T-helper 17 cell (primary cell): ENCODE measurements around the gene ZBTB2. TPM values are rescaled to one million over a fixed set of nuclear protein-coding genes. Genes with fewer than 3 reads are reported as not detected.
"Not testable (repeated sequence)": the region's sequence is repeated elsewhere in the genome, so short reads cannot be mapped to it uniquely, and the experiment has no call there.

ENCODE experiments used
- ATAC-seq: fragments of 150-1000 bp; cut with Tn5 transposase; 2 replicates; pipeline ENCODE4 v1.10.0; 2021; ENCODE audit warnings: mild to moderate bottlenecking, moderate library complexity
- DNase-seq, 3 donors: peaks; one replicate each; pipeline versions ENCODE4 v3.0.0 to v3.0.0-alpha.2; 2020 to 2021
- H3K9me3 ChIP-seq: one replicate; pipeline ENCODE4 v1.7.0; 2013; ENCODE audit warnings: low read length, mild to moderate bottlenecking; ENCODE audit not compliant: control insufficient read depth, poor library complexity, severe bottlenecking
- H3K27ac Mint-ChIP-seq: one replicate; pipeline ENCODE4 v1.8.0; 2022; ENCODE audit warnings: mild to moderate bottlenecking, moderate library complexity, mixed read lengths
- H3K27me3 Mint-ChIP-seq: one replicate; pipeline ENCODE4 v1.8.0; 2022; ENCODE audit warnings: mixed read lengths
- H3K36me3 Mint-ChIP-seq: one replicate; pipeline ENCODE4 v1.8.0; 2022; ENCODE audit warnings: low read depth, mixed read lengths
- H3K4me1 Mint-ChIP-seq: one replicate; pipeline ENCODE4 v1.8.0; 2022; ENCODE audit warnings: mild to moderate bottlenecking, mixed read lengths
- H3K4me3 Mint-ChIP-seq: one replicate; pipeline ENCODE4 v1.8.0; 2022; ENCODE audit warnings: mild to moderate bottlenecking, moderate library complexity, mixed read lengths
- total RNA-seq, 4 donors: library from RNA in 2 of 4; stranded (reverse) in 2 of 4; gene quantifications; one replicate each; pipeline ENCODE4 v1.2.3 and lab custom pipeline; 2022 to 2026

The ZBTB2 gene
- total RNA-seq, 2 donors from 2014 or later: 23.5 to 29.2 TPM

DNA sequence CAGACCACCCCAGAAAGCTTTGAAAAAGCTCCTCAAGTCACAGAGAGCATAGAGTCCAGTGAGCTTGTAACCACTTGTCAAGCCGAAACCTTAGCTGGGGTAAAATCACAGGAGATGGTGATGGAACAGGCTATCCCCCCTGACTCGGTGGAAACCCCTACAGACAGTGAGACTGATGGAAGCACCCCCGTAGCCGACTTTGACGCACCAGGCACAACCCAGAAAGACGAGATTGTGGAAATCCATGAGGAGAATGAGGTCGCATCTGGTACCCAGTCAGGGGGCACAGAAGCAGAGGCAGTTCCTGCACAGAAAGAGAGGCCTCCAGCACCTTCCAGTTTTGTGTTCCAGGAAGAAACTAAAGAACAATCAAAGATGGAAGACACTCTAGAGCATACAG lies 39.6 kb downstream of the ZBTB2 start:
- no peak overlapping the region for H3K27ac Mint-ChIP-seq
- ATAC-seq (no peak), DNase-seq (no peak)
- peaks cover 10% of the 10 kb centered on the region for H3K36me3 Mint-ChIP-seq
- no peak overlapping the region for H3K4me3 Mint-ChIP-seq
- H3K4me1 Mint-ChIP-seq: peaks cover 8% of the 10 kb centered on the region
- peaks cover 12% of the 10 kb centered on the region for H3K27me3 Mint-ChIP-seq
- H3K9me3 ChIP-seq: no peaks in the 10 kb centered on the region

DNA sequence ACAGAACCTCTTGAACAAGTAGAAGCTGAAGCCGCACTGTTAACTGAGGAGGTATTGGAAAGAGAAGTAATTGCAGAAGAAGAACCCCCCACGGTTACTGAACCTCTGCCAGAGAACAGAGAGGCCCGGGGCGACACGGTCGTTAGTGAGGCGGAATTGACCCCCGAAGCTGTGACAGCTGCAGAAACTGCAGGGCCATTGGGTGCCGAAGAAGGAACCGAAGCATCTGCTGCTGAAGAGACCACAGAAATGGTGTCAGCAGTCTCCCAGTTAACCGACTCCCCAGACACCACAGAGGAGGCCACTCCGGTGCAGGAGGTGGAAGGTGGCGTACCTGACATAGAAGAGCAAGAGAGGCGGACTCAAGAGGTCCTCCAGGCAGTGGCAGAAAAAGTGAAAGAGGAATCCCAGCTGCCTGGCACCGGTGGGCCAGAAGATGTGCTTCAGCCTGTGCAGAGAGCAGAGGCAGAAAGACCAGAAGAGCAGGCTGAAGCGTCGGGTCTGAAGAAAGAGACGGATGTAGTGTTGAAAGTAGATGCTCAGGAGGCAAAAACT lies 40.1 kb downstream of the ZBTB2 start:
- DNase-seq (no peak), ATAC-seq (no peak)
- H3K9me3 ChIP-seq: no peaks in the 10 kb centered on the region
- H3K4me3 Mint-ChIP-seq: no peak overlapping the region
- H3K4me1 Mint-ChIP-seq: peaks cover 8% of the 10 kb centered on the region
- H3K27ac Mint-ChIP-seq: no peak overlapping the region
- peaks cover 10% of the 10 kb centered on the region for H3K36me3 Mint-ChIP-seq
- peaks cover 12% of the 10 kb centered on the region for H3K27me3 Mint-ChIP-seq

DNA sequence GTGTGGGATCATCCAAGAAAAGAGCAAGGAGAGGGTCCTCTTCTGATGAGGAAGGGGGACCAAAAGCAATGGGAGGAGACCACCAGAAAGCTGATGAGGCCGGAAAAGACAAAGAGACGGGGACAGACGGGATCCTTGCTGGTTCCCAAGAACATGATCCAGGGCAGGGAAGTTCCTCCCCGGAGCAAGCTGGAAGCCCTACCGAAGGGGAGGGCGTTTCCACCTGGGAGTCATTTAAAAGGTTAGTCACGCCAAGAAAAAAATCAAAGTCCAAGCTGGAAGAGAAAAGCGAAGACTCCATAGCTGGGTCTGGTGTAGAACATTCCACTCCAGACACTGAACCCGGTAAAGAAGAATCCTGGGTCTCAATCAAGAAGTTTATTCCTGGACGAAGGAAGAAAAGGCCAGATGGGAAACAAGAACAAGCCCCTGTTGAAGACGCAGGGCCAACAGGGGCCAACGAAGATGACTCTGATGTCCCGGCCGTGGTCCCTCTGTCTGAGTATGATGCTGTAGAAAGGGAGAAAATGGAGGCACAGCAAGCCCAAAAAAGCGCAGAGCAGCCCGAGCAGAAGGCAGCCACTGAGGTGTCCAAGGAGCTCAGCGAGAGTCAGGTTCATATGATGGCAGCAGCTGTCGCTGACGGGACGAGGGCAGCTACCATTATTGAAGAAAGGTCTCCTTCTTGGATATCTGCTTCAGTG lies 40.8 kb downstream of the ZBTB2 start:
- no peaks in the 10 kb centered on the region for H3K9me3 ChIP-seq
- Mint-ChIP-seq H3K36me3 (peaks cover 10% of the 10 kb centered on the region), H3K4me1 (peaks cover 11% of the 10 kb centered on the region), H3K27ac (no peak overlapping the region), H3K27me3 (peaks cover 12% of the 10 kb centered on the region), H3K4me3 (no peak overlapping the region)
- DNase-seq: no peak
- no peak for ATAC-seq

DNA sequence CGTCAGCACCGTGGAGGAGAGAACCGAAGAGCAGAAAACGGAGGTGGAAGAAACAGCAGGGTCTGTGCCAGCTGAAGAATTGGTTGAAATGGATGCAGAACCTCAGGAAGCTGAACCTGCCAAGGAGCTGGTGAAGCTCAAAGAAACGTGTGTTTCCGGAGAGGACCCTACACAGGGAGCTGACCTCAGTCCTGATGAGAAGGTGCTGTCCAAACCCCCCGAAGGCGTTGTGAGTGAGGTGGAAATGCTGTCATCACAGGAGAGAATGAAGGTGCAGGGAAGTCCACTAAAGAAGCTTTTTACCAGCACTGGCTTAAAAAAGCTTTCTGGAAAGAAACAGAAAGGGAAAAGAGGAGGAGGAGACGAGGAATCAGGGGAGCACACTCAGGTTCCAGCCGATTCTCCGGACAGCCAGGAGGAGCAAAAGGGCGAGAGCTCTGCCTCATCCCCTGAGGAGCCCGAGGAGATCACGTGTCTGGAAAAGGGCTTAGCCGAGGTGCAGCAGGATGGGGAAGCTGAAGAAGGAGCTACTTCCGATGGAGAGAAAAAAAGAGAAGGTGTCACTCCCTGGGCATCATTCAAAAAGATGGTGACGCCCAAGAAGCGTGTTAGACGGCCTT lies 41.6 kb downstream of the ZBTB2 start:
- Mint-ChIP-seq H3K4me1 (peaks cover 11% of the 10 kb centered on the region), H3K36me3 (peaks cover 10% of the 10 kb centered on the region), H3K27ac (no peak overlapping the region), H3K27me3 (peaks cover 12% of the 10 kb centered on the region), H3K4me3 (no peak overlapping the region)
- DNase-seq (no peak), ATAC-seq (no peak)
- H3K9me3 ChIP-seq: no peaks in the 10 kb centered on the region

DNA sequence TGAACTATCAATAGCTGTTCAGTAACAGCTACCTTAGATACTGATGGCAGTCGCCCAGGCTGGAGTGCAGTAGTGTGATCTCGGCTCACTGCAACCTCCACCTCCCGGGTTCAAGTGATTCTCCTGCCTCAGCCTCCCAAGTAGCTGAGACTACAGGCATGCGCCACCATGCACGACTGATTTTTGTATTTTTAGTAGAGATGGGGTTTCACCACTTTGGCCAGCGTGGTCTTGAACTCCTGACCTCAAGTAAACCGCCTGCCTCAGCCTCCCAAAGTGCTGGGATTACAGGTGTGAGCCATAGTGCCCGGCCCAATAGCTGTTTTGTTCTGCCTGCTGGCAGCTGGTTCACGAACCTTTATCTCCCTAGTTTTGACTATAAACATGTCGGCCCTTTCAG lies 48.6 kb downstream of the ZBTB2 start:
- H3K4me1 Mint-ChIP-seq, H3K9me3 ChIP-seq, DNase-seq, ATAC-seq, H3K36me3 Mint-ChIP-seq, H3K27ac Mint-ChIP-seq, H3K4me3 Mint-ChIP-seq: not testable (repeated sequence)
- peaks cover 17% of the 10 kb centered on the region for H3K27me3 Mint-ChIP-seq

DNA sequence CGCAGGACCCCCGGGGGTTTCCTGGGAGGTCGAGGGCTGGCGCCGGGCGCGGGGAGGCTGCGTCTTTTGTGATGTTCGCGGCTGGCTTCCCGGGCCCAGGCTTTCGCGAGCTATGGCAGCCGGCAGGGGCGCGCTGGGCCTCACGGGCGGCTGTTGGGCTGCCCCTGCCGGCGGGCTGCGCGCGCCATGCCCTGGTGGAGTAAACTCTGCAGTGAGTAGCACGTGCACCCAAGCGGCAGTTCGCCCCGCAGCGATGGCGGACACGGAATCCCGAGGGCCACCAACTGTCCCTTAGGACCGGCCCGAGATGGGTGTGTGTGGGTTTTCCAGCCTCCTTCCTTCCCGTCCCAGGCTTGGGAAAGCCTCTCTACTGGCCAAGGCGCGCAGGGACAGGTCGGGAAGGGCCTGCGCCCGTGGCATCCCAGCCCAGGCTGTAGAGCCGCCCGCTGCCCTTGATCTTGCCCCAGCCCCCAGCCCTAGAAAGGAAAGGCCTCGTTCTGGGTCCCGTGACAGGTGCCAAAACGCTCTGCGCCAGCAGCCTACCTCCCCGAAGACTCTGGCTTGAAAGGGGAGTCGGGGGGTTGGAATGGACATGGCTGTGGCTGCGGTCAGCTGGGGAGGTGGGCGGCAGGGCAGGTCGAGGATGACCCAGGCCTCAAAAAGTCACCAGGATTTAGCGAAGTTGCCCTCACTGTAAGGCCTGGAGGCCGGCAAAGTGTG lies 49.7 kb downstream of the ZBTB2 start:
- no peaks in the 10 kb centered on the region for H3K36me3 Mint-ChIP-seq
- H3K9me3 ChIP-seq: no peaks in the 10 kb centered on the region
- no peak for ATAC-seq
- no peak overlapping the region for H3K27ac Mint-ChIP-seq
- H3K4me1 Mint-ChIP-seq: peaks cover 6% of the 10 kb centered on the region
- peaks cover 11% of the 10 kb centered on the region for H3K27me3 Mint-ChIP-seq
- DNase-seq: no peak
- H3K4me3 Mint-ChIP-seq: no peak overlapping the region

DNA sequence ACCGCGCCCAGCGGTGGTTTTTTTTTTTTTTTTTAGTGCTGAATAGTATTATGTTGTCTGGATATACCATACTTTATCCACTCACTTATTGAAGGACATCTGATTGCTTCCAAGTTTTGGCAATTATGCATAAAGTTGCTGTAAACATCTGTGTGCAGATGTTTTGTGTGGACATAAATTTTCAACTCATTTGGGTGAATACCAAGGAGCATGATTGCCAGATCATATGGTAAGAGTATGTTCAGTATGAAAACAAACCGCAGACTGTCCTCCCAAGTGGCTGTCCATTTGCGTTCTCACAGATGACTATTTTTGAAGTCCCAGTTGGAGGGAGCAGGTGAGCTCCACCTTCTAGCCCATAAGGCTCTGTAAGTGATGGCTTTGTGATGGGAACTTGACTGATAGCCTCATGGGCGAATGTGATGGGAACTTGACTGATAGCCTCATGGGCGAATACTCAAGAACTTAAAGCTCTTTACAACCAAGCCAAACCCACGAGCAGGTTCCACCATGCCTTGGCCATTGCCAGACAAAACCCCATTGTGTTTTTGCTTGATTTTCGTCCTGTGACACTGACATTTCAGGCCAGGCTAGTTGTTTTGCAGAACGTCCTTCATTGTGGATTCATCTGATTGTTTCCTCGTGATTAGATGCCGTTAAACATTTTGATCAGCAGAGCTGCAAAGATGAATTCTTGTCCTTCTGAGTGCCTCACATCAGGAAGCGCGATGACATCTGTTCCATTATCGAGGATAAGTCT lies 51.0 kb downstream of the ZBTB2 start:
- H3K9me3 ChIP-seq: no peaks in the 10 kb centered on the region
- DNase-seq (no peak), ATAC-seq (no peak)
- H3K4me1 Mint-ChIP-seq: peaks cover 3% of the 10 kb centered on the region
- H3K27ac Mint-ChIP-seq: no peak overlapping the region
- H3K27me3 Mint-ChIP-seq: peaks cover 11% of the 10 kb centered on the region
- H3K4me3 Mint-ChIP-seq: no peak overlapping the region
- no peaks in the 10 kb centered on the region for H3K36me3 Mint-ChIP-seq

DNA sequence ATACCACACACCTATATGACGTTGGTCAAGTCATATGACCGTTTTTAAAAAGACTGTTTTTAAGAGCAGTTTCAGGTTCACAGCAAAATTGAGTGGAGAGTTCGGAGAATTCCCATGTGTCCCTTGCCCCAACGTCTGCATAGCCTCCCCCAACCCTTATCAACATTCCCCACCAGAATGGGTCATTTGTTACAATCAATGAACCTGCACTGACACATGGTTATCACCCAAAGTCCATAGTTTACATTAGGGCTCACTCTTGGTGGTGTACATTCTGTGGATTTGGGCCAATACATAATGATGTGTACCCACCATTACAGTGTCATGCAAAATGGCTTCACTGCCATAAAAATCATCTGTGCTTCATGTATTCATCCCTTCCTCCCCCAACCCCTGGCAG lies 52.0 kb downstream of the ZBTB2 start:
- Mint-ChIP-seq H3K27me3 (peaks cover 11% of the 10 kb centered on the region), H3K4me3 (no peak overlapping the region), H3K36me3 (no peaks in the 10 kb centered on the region), H3K27ac (no peak overlapping the region), H3K4me1 (peaks cover 6% of the 10 kb centered on the region)
- no peaks in the 10 kb centered on the region for H3K9me3 ChIP-seq
- ATAC-seq (no peak), DNase-seq (no peak)

DNA sequence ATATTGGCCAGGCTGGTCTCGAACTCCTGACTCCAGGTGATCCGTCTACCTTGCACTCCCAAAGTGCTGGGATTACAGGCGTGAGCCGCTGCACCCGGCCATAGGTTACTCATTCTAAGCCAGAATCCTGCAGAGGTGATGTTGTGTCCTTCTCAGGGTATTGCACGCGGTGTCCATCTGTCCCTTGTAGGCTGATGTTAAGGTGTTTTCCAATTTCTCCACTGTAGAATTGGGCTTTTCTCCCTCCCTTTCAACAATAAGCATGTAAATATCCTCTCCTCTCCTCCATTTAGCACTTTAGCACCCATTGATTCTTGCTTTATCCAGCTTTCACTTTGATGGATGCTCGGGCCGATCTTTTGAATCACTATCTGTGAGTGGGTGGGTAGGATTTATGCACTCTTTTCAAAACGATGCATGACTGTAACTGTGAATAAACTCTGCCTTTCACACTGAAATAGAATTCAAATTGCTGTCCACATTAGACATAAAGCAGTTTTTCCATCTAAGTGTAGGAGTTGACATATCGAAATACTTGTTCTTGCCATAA lies 52.6 kb downstream of the ZBTB2 start:
- ATAC-seq: no peak
- no peak overlapping the region for H3K27ac Mint-ChIP-seq

DNA sequence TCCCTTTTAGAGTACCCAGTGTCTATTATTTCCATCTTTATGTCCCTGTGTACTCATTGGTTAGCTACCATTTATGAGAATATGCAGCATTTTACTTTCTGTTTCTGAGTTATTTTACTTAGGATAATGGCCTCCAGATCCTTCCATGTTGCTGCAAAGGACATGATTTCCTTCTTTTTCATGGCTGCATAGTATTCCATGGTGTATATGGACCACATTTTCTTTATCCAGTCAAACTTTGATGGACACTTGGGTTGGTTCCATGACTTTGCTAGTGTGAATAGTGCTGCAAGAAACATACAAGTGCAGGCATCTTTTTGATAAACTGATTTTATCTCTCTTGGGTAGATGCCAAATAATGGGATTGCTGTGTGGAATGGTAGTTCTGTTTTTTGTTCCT lies 55.4 kb downstream of the ZBTB2 start:
- no peak overlapping the region for H3K27ac Mint-ChIP-seq
- H3K4me1 Mint-ChIP-seq: peaks cover 6% of the 10 kb centered on the region
- peaks cover 25% of the 10 kb centered on the region for H3K27me3 Mint-ChIP-seq

More for the DNA sequence above, 52.6 kb downstream of the ZBTB2 start:
- no peak overlapping the region for H3K4me3 Mint-ChIP-seq
- H3K36me3 Mint-ChIP-seq: no peaks in the 10 kb centered on the region
- DNase-seq: no peak
- no peaks in the 10 kb centered on the region for H3K9me3 ChIP-seq
- peaks cover 6% of the 10 kb centered on the region for H3K4me1 Mint-ChIP-seq
- peaks cover 14% of the 10 kb centered on the region for H3K27me3 Mint-ChIP-seq

DNA sequence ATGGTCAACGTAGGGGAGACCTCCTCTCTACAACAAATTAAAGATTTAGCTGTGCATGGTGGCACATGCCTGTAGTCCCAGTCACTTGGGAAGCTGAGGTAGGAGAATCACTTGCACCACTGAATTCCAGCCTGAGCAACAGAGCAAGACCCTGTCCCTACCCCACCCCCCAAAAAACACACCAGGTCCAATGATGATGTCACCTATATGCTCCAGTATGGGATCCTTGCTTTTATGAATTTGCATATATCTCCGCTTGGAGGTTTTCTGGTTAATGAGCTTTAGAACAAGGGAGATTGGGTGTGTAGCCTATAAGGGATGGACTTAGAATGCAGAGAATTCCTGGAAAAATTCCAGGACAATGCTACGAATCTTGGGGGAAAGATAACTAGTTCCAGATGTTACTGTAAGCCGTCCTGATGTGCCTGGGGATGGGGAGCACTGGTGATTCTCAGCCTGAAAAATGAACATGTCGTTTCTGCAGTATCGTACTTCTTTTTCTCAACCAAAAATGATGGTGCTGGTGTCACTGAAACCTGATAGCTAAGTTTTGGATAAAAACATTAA lies 61.1 kb downstream of the ZBTB2 start:
- ATAC-seq: no peak
- H3K27me3 Mint-ChIP-seq: peaks cover 60% of the 10 kb centered on the region
- peaks cover 9% of the 10 kb centered on the region for H3K4me1 Mint-ChIP-seq
- no peak overlapping the region for H3K27ac Mint-ChIP-seq
- H3K9me3 ChIP-seq: no peaks in the 10 kb centered on the region
- H3K36me3 Mint-ChIP-seq: no peaks in the 10 kb centered on the region
- DNase-seq: no peak
- H3K4me3 Mint-ChIP-seq: no peak overlapping the region

More for the DNA sequence above, 55.4 kb downstream of the ZBTB2 start:
- no peak overlapping the region for H3K4me3 Mint-ChIP-seq
- DNase-seq (no peak), ATAC-seq (no peak)
- H3K9me3 ChIP-seq: no peaks in the 10 kb centered on the region
- H3K36me3 Mint-ChIP-seq: no peaks in the 10 kb centered on the region

DNA sequence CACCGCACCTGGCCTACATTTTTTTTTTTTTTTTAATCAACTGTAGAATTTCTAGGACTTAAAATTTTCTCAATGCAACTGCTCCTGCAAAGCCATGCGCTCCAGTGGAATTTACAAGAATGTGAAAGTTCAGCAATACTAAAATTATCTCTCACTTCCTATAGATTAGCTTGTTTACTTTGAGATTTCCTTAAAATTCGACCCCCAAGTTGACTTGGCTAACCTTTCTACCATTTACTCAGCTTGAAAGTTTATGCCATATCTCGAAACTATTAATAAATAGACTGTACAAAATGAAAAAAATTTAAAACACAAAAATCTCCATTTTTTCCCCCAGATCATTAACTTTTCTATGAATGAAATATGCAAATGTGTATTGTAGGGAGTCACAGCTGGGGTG lies 64.3 kb downstream of the ZBTB2 start:
- peaks cover 75% of the 10 kb centered on the region for H3K27me3 Mint-ChIP-seq
- peaks cover 3% of the 10 kb centered on the region for H3K36me3 Mint-ChIP-seq
- no peak for DNase-seq

More for the DNA sequence above, 64.3 kb downstream of the ZBTB2 start:
- no peaks in the 10 kb centered on the region for H3K9me3 ChIP-seq
- Mint-ChIP-seq H3K4me3 (no peak overlapping the region), H3K27ac (no peak overlapping the region), H3K4me1 (peaks cover 19% of the 10 kb centered on the region)
- ATAC-seq: no peak
